ENCODE results near the gene GNB1. TPM values are rescaled to one million over a fixed set of nuclear protein-coding genes. Genes with fewer than 3 reads are reported as not detected.

Gene GNB1
- total RNA-seq, 3 donors from 2014 or later (not counting 1 experiment from before 2014, with no cell fraction given): 285 to 304 (median 289) TPM

DNA sequence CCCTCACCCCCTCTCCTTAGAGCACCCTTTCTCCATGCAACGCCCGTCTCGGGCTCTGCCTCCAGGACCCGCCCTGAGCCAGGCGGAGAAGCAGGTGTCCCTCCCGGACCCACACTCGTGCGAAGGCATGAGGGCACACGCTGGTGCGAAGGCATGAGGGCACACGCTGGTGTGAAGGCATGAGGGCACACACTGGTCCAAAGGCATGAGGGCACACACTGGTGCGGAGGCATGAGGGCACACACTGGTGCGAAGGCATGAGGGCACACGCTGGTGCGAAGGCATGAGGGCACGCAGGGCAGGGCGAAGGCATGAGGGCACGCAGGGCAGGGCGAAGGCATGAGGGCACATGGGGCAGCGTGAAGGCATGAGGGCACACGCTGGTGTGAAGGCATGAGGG lies 34.0 kb upstream of the GNB1 start:
- H3K9me3 Mint-ChIP-seq: no peaks in the 10 kb centered on the region
- Histone ChIP-seq H3K36me3 (ENCODE audit: control insufficient read depth, insufficient read depth, low read length) (no peaks in the 10 kb centered on the region), H3K9me3 (ENCODE audit: control insufficient read depth, insufficient read depth, low read length) (no peaks in the 10 kb centered on the region), H3K4me1 (ENCODE audit: control insufficient read depth, insufficient read depth, low read length) (peaks cover 2% of the 10 kb centered on the region), H3K27me3 (ENCODE audit: control insufficient read depth, insufficient read depth, low read length) (no peaks in the 10 kb centered on the region), H3K27ac (ENCODE audit: low read length) (no peak overlapping the region), H3K4me3 (ENCODE audit: low read length) (no peak overlapping the region)
- no peak for ATAC-seq
- intact Hi-C loops (cut with micrococcal nuclease): no loop called here
- H3K36me3 Mint-ChIP-seq: no peaks in the 10 kb centered on the region
- 92% methylated on average over 21 of the region's 21 CpGs for WGBS (ENCODE audit: insufficient coverage)
- H3K4me1 Mint-ChIP-seq: no peaks in the 10 kb centered on the region
- H3K27ac Mint-ChIP-seq: no peak overlapping the region
- no peaks in the 10 kb centered on the region for H3K27me3 Mint-ChIP-seq (ENCODE audit: low read depth in 2 of 2)
- no peak for TF ChIP-seq CTCF (IDR thresholded peaks at IDR 0.05)
- H3K4me3 Mint-ChIP-seq: no peak overlapping the region
- no peak for DNase-seq

DNA sequence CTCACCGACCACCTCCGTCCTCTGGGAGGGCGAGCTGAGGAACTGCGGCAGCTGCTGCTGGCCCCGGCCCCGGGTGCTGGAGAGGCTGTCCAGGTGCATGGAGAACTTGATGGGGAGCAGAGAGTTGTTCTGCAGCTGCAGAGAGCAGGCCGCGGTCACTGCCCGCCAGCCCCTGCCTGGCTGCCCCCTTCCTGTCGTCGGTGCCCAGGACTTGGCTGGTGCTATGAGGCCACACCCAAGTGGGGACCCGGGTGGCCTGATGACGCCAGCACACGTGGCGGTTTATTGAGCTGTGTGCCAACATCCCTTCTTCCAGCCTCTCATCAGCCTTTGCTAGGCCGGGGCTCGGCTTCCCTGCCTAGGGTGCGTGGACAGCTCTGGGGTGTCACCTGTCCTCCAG lies 33.5 kb upstream of the GNB1 start:
- H3K36me3 Mint-ChIP-seq: no peaks in the 10 kb centered on the region
- no peak for TF ChIP-seq CTCF (IDR thresholded peaks at IDR 0.05)
- H3K27ac Mint-ChIP-seq: no peak overlapping the region
- no peak for DNase-seq
- Histone ChIP-seq H3K36me3 (ENCODE audit: control insufficient read depth, insufficient read depth, low read length) (no peaks in the 10 kb centered on the region), H3K9me3 (ENCODE audit: control insufficient read depth, insufficient read depth, low read length) (no peaks in the 10 kb centered on the region), H3K4me3 (ENCODE audit: low read length) (no peak overlapping the region), H3K27ac (ENCODE audit: low read length) (no peak overlapping the region), H3K4me1 (ENCODE audit: control insufficient read depth, insufficient read depth, low read length) (peaks cover 7% of the 10 kb centered on the region), H3K27me3 (ENCODE audit: control insufficient read depth, insufficient read depth, low read length) (no peaks in the 10 kb centered on the region)
- peaks cover 0 to 4% of the 10 kb centered on the region in 2 donors for H3K4me1 Mint-ChIP-seq
- no peak overlapping the region for H3K4me3 Mint-ChIP-seq
- no peaks in the 10 kb centered on the region for H3K27me3 Mint-ChIP-seq (ENCODE audit: low read depth in 2 of 2)
- ATAC-seq: no peak
- intact Hi-C loops (cut with micrococcal nuclease): no loop called here
- WGBS (ENCODE audit: insufficient coverage): 53% methylated on average over 16 of the region's 18 CpGs
- no peaks in the 10 kb centered on the region for H3K9me3 Mint-ChIP-seq

DNA sequence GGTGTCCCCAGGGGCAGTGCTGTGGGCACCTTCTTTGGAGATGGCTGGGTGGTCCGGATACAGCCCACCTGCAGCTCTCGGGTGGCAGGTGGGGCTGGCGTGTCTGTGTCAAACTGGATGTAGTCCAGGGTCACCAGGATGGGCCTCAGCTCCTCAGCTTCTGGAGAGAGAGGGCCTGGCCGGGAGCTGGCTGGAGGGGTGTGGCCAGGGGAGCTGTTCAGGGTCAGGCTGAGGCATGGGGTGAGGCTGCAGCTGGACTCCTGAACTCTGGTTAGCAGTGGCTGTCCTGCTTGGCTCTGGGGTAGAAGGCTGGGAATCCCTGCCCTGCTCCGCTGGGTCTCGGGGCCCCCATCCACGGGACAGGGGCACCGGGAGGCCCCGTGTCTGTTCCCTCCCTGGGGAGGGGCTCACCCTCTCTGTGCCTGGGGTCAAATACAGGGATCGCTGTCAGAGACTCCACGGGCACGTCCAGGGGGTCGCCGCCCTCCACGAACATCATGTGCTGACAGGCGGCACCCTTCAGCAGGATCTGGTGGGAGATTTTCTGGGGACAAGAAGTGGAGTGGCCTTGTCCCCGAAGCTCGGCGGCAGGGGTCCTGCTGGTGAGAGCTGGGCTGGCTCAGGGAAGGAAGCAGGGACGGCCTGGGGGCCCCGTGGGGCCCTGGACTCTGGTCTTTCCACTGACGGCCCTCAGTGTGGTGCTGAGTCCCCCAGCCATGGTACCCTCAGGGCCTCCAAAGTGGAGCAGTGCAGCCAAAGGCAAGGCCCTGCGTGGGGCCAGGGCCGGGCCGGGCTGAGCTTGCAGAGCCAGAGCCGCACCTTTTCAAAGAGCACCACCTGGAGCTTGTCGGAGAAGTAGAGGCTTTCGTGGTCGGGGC lies 32.3 kb upstream of the GNB1 start:
- 81% methylated on average over 29 of the region's 29 CpGs for WGBS (ENCODE audit: insufficient coverage)
- ATAC-seq (no peak), DNase-seq (no peak)
- Histone ChIP-seq H3K27me3 (ENCODE audit: control insufficient read depth, insufficient read depth, low read length) (no peaks in the 10 kb centered on the region), H3K9me3 (ENCODE audit: control insufficient read depth, insufficient read depth, low read length) (no peaks in the 10 kb centered on the region), H3K4me3 (ENCODE audit: low read length) (no peak overlapping the region), H3K27ac (ENCODE audit: low read length) (no peak overlapping the region), H3K36me3 (ENCODE audit: control insufficient read depth, insufficient read depth, low read length) (no peaks in the 10 kb centered on the region), H3K4me1 (ENCODE audit: control insufficient read depth, insufficient read depth, low read length) (peaks cover 18% of the 10 kb centered on the region)
- intact Hi-C loops (cut with micrococcal nuclease): no loop called here
- H3K36me3 Mint-ChIP-seq: no peaks in the 10 kb centered on the region
- H3K4me1 Mint-ChIP-seq: peaks cover 0 to 7% of the 10 kb centered on the region in 2 donors
- no peak for TF ChIP-seq CTCF (IDR thresholded peaks at IDR 0.05)
- H3K27ac Mint-ChIP-seq: no peak overlapping the region
- H3K4me3 Mint-ChIP-seq: no peak overlapping the region
- no peaks in the 10 kb centered on the region for H3K27me3 Mint-ChIP-seq (ENCODE audit: low read depth in 2 of 2)
- H3K9me3 Mint-ChIP-seq: no peaks in the 10 kb centered on the region

DNA sequence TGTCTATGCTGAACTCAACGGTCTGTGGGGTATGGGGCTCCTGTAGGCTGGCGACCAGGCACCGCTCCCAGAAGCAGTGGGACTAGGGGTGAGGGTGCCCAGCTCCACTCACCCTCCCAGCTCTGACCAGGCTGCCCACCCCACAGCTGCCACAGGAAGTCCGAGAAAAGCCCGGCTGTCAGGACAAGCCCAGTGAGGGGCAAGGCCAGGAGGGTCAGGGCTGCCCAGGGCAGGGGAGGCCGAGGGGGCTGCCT lies 31.7 kb upstream of the GNB1 start:
- Mint-ChIP-seq H3K36me3 (no peaks in the 10 kb centered on the region), H3K4me1 (peaks cover 0 to 7% of the 10 kb centered on the region in 2 donors), H3K27me3 (ENCODE audit: low read depth in 2 of 2) (no peaks in the 10 kb centered on the region), H3K9me3 (no peaks in the 10 kb centered on the region), H3K4me3 (no peak overlapping the region), H3K27ac (no peak overlapping the region)
- no peak for TF ChIP-seq CTCF (IDR thresholded peaks at IDR 0.05)
- intact Hi-C loops (cut with micrococcal nuclease): no loop called here
- Histone ChIP-seq H3K9me3 (ENCODE audit: control insufficient read depth, insufficient read depth, low read length) (no peaks in the 10 kb centered on the region), H3K4me3 (ENCODE audit: low read length) (no peak overlapping the region), H3K36me3 (ENCODE audit: control insufficient read depth, insufficient read depth, low read length) (no peaks in the 10 kb centered on the region), H3K27ac (ENCODE audit: low read length) (no peak overlapping the region), H3K27me3 (ENCODE audit: control insufficient read depth, insufficient read depth, low read length) (no peaks in the 10 kb centered on the region), H3K4me1 (ENCODE audit: control insufficient read depth, insufficient read depth, low read length) (peaks cover 22% of the 10 kb centered on the region)
- 91% methylated on average over 4 of the region's 6 CpGs for WGBS (ENCODE audit: insufficient coverage)
- DNase-seq: no peak
- no peak for ATAC-seq

Data from natural killer cell (primary cell).